Endothelial cell of umbilical vein (primary cell): ENCODE results near the gene TMEM33. TPM values are rescaled to one million over a fixed set of nuclear protein-coding genes. Genes with fewer than 3 reads are reported as not detected.

Experiments
- BruUV-seq: library from RNA; stranded (reverse); fragments of 400-500 nt; replicated peaks from 2 replicates; lab custom pipeline; 2021; lab: Mats Ljungman, UMichigan
- CTCF ChIA-PET: fragments of 300-600, 350-600 bp; sonication (Branson Sonifier 250); formaldehyde crosslinking; loops from one replicate; lab custom pipeline; 2021; ENCODE audit warnings: antibody characterized with exemption, inconsistent platforms; lab: Charles Lee
- POLR2A ChIA-PET: fragments of 300-600, 350-600 bp; sonication (Branson Sonifier 250); formaldehyde crosslinking; loops from one replicate; lab custom pipeline; 2021; ENCODE audit warnings: antibody characterized with exemption, inconsistent platforms; lab: Charles Lee
- DNase-seq: peaks from one replicate; pipeline ENCODE4 v3.0.0-alpha.2; 2011; ENCODE audit warnings: low read depth, low spot score
- FAIRE-seq: peaks from 2 replicates; lab custom pipeline; 2011; peaks lifted over from hg19 to GRCh38; lab: Jason Lieb, UNC
- H2AFZ ChIP-seq: 2 replicates; pipeline ENCODE4 v1.6.0; 2012; ENCODE audit warnings: low read depth, low read length, control low read depth, inconsistent platforms
- H3K27ac ChIP-seq: 2 replicates; pipeline ENCODE4 v1.5.1; 2011; ENCODE audit warnings: low read depth, mild to moderate bottlenecking, control low read depth, low read length, moderate library complexity; ENCODE audit not compliant: insufficient read depth
- H3K27me3 ChIP-seq, 2 experiments: 2 replicates each; pipeline versions ENCODE4 v1.6.0 to v1.6.1; 2011; ENCODE audit warnings: low read length in 2 of 2, mixed read lengths in 1 of 2; ENCODE audit not compliant: control insufficient read depth in 2 of 2, insufficient read depth in 2 of 2
- H3K36me3 ChIP-seq, 2 experiments: 2 replicates in 1 of 2; 3 replicates in 1 of 2; pipeline ENCODE4 v1.5.1; 2011; ENCODE audit warnings: low read length in 2 of 2, mild to moderate bottlenecking in 1 of 2, moderate library complexity in 1 of 2; ENCODE audit not compliant: control insufficient read depth in 2 of 2, insufficient read depth in 2 of 2; ENCODE audit errors: extremely low read depth in 1 of 2
- H3K4me1 ChIP-seq: 3 replicates; pipeline ENCODE4 v1.5.1; 2011; ENCODE audit warnings: mild to moderate bottlenecking, low read length; ENCODE audit not compliant: control insufficient read depth, insufficient read depth; ENCODE audit errors: extremely low read depth
- H3K4me2 ChIP-seq: 2 replicates; pipeline ENCODE4 v1.6.1; 2011; ENCODE audit warnings: low read length, control low read depth, mixed read lengths; ENCODE audit not compliant: insufficient read depth
- H3K4me3 ChIP-seq, 3 experiments: fragments of 200-600 bp in 1 of 3; sonication (generic), shearing (Covaris generic) in 1 of 3; replicated peaks in 1 of 3; 2 replicates each; pipeline ENCODE4 v1.5.1; 2011 to 2016; ENCODE audit warnings: control low read depth in 3 of 3, low read length in 3 of 3, mild to moderate bottlenecking in 2 of 3, inconsistent platforms in 1 of 3, low read depth in 1 of 3, moderate library complexity in 1 of 3; ENCODE audit not compliant: insufficient read depth in 1 of 3
- H3K79me2 ChIP-seq: 2 replicates; pipeline ENCODE4 v1.6.0; 2012; ENCODE audit warnings: low read length, inconsistent platforms; ENCODE audit not compliant: control insufficient read depth, insufficient read depth
- H3K9ac ChIP-seq: replicated peaks from 2 replicates; pipeline ENCODE3; 2011; ENCODE audit warnings: low read length, control low read depth; ENCODE audit not compliant: insufficient read depth; ENCODE audit errors: extremely low read depth
- H3K9me1 ChIP-seq: replicated peaks from 3 replicates; pipeline ENCODE4 v1.6.0; 2011; ENCODE audit warnings: mild to moderate bottlenecking, low read length; ENCODE audit not compliant: control insufficient read depth, insufficient read depth; ENCODE audit errors: extremely low read depth
- H3K9me3 ChIP-seq: replicated peaks from 2 replicates; pipeline ENCODE4 v1.5.1; 2012; ENCODE audit warnings: low read length, inconsistent platforms; ENCODE audit not compliant: control insufficient read depth, insufficient read depth
- H4K20me1 ChIP-seq: replicated peaks from 2 replicates; pipeline ENCODE3; 2011; ENCODE audit warnings: mild to moderate bottlenecking, low read length; ENCODE audit not compliant: control insufficient read depth, insufficient read depth; ENCODE audit errors: extremely low read depth
- EZH2 ChIP-seq: IDR thresholded peaks from 2 replicates; pipeline ENCODE4 v1.6.1; 2012; ENCODE audit warnings: borderline replicate concordance, low read depth, mild to moderate bottlenecking, moderate library complexity, low read length, inconsistent platforms; ENCODE audit not compliant: severe bottlenecking
- FOS ChIP-seq: IDR thresholded peaks from 2 replicates; pipeline ENCODE4 v1.6.1; 2011; ENCODE audit warnings: mild to moderate bottlenecking, low read length, moderate library complexity, borderline replicate concordance; ENCODE audit not compliant: insufficient read depth
- GATA2 ChIP-seq: IDR thresholded peaks from 2 replicates; pipeline ENCODE4 v1.7.0; 2011; ENCODE audit warnings: low read depth, mild to moderate bottlenecking, moderate library complexity, mixed read lengths, low read length; ENCODE audit not compliant: insufficient read length, insufficient read depth
- JUN ChIP-seq: IDR thresholded peaks from 2 replicates; pipeline ENCODE4 v1.6.1; 2011; ENCODE audit warnings: borderline replicate concordance, low read depth; ENCODE audit not compliant: insufficient read length, insufficient read depth
- MAX ChIP-seq: IDR thresholded peaks from 2 replicates; pipeline ENCODE4 v1.6.1; 2011; ENCODE audit not compliant: insufficient read depth, insufficient read length
- MYC ChIP-seq: IDR thresholded peaks from one replicate; pipeline ENCODE4 v1.6.1; 2011; ENCODE audit warnings: mild to moderate bottlenecking, low read depth, low read length
- POLR2A ChIP-seq: IDR thresholded peaks from 2 replicates; pipeline ENCODE4 v1.6.1; 2012; ENCODE audit warnings: low read depth, mild to moderate bottlenecking, control low read depth, low read length
- POLR2AphosphoS5 ChIP-seq: IDR thresholded peaks from 2 replicates; pipeline ENCODE4 v1.6.1; 2012; ENCODE audit warnings: low read depth, mild to moderate bottlenecking, control low read depth, low read length, moderate library complexity; ENCODE audit not compliant: insufficient read depth
- dilution Hi-C: fragments of 300-500 bp; cut with MboI; formaldehyde crosslinking; loops from one replicate; pipeline ENCODE4 v1.15.0; 2019; ENCODE audit warnings: low sequenced_read_pairs; ENCODE audit not compliant: extremely low pct_ligation_motif_present
- intact Hi-C: fragments of 100-400 bp; cut with micrococcal nuclease; formaldehyde crosslinking; loops from one replicate; pipeline ENCODE4 v1.10.0; 2022
- polyA plus RNA-seq, 4 experiments: library from polyadenylated mRNA; depleted of rRNA in 3 of 4; stranded (reverse) in 3 of 4; unstranded in 1 of 4; fragments of >200 nt; gene quantifications; 2 replicates each; pipeline versions ENCODE4 v1.2.1 to v1.2.3, GENCODE V29; 2011 to 2012; ENCODE audit warnings: missing spikeins in 1 of 4
- total RNA-seq: library from RNA; stranded (reverse); gene quantifications from 2 replicates; pipeline ENCODE4 v1.2.3, GENCODE V29; 2021
- TF ChIP-seq, protein P1 (sequence below), 2 donors: IDR thresholded peaks; 1 replicate in 1 of 2; 2 replicates in 1 of 2; pipeline ENCODE4 v1.5.1; 2011; ENCODE audit warnings: low read length in 2 of 2, mild to moderate bottlenecking in 2 of 2, moderate library complexity in 2 of 2, control low read depth in 1 of 2, inconsistent platforms in 1 of 2, low read depth in 1 of 2; ENCODE audit not compliant: insufficient read depth in 1 of 2; ENCODE audit errors: extremely low read depth in 1 of 2

The TMEM33 gene
- total and polyA plus RNA-seq, 2 donors (not counting 3 experiments of a cell fraction or from before 2014, with no cell fraction given) = 52.9 to 60.1 TPM

- DNase-seq = no peak
- intact Hi-C loops (no loop called here), dilution Hi-C loops (no loop called here)
- Histone ChIP-seq H3K79me2 (peaks cover 46% of the 10 kb centered on the region), H3K27me3 (no peaks in the 10 kb centered on the region), H3K36me3 (peaks cover 2 to 8% of the 10 kb centered on the region in 2 experiments), H3K4me1 (no peaks in the 10 kb centered on the region), H3K9me3 (no peaks in the 10 kb centered on the region), H3K4me2 (no peak overlapping the region), H3K9me1 (no peaks in the 10 kb centered on the region), H3K27ac (no peak overlapping the region), H2AFZ (no peak overlapping the region), H3K4me3 (no peak overlapping the region), H4K20me1 (peaks cover 5% of the 10 kb centered on the region), H3K9ac (no peak overlapping the region)
- ChIA-PET POLR2A (no interaction called here), CTCF (no interaction called here)
- no TSS peak for BruUV-seq
- no peak for FAIRE-seq
- TF ChIP-seq POLR2AphosphoS5 (no peak), MAX (no peak), JUN (no peak), MYC (no peak), FOS (no peak), GATA2 (no peak), POLR2A (no peak), EZH2 (no peak)
- TF ChIP-seq, protein P1, sequence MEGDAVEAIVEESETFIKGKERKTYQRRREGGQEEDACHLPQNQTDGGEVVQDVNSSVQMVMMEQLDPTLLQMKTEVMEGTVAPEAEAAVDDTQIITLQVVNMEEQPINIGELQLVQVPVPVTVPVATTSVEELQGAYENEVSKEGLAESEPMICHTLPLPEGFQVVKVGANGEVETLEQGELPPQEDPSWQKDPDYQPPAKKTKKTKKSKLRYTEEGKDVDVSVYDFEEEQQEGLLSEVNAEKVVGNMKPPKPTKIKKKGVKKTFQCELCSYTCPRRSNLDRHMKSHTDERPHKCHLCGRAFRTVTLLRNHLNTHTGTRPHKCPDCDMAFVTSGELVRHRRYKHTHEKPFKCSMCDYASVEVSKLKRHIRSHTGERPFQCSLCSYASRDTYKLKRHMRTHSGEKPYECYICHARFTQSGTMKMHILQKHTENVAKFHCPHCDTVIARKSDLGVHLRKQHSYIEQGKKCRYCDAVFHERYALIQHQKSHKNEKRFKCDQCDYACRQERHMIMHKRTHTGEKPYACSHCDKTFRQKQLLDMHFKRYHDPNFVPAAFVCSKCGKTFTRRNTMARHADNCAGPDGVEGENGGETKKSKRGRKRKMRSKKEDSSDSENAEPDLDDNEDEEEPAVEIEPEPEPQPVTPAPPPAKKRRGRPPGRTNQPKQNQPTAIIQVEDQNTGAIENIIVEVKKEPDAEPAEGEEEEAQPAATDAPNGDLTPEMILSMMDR (IDR thresholded peaks at IDR 0.05; ENCODE audit: extremely low read depth in 1 of 2, insufficient read depth in 1 of 2, low read depth in 1 of 2, low read length in 2 of 2) = no peak
These were observed 8.3 kb downstream of the TMEM33 start for GRCh38 chr4:41943506-41943905.
